WTC11 (cell line): ENCODE data around the gene INAFM2. TPM values are rescaled to one million over a fixed set of nuclear protein-coding genes. Genes with fewer than 3 reads are reported as not detected.

Source experiments
- ATF2 ChIP-seq: sonication (generic); formaldehyde crosslinking; IDR thresholded peaks from 2 replicates; pipeline ENCODE4 v1.8.1; 2022; ENCODE audit warnings: low read depth, missing genetic modification reagents, borderline replicate concordance
- CBFB ChIP-seq: sonication (generic); formaldehyde crosslinking; IDR thresholded peaks from 2 replicates; pipeline ENCODE4 v1.8.1; 2022; ENCODE audit warnings: mild to moderate bottlenecking, low read depth, missing genetic modification reagents
- CREM ChIP-seq: sonication (generic); formaldehyde crosslinking; IDR thresholded peaks from 2 replicates; pipeline ENCODE4 v1.8.1; 2022; ENCODE audit warnings: mild to moderate bottlenecking, missing genetic modification reagents, moderate library complexity
- CTCF ChIP-seq: fragments of 200-600 bp; IDR thresholded peaks from 2 replicates; pipeline ENCODE4 v1.8.0; 2022; ENCODE audit warnings: antibody characterized with exemption
- ESRRA ChIP-seq: sonication (generic); formaldehyde crosslinking; IDR thresholded peaks from 2 replicates; pipeline ENCODE4 v1.8.1; 2022; ENCODE audit warnings: mild to moderate bottlenecking, missing genetic modification reagents, borderline replicate concordance
- ETV6 ChIP-seq: sonication (generic); formaldehyde crosslinking; IDR thresholded peaks from 2 replicates; pipeline ENCODE4 v1.8.1; 2022; ENCODE audit warnings: mild to moderate bottlenecking, missing genetic modification reagents
- FOXK1 ChIP-seq: sonication (generic); formaldehyde crosslinking; IDR thresholded peaks from 2 replicates; pipeline ENCODE4 v1.8.0; 2022; ENCODE audit warnings: mild to moderate bottlenecking, moderate library complexity, missing genetic modification reagents
- GABPB1 ChIP-seq: sonication (generic); formaldehyde crosslinking; IDR thresholded peaks from 2 replicates; pipeline ENCODE4 v1.8.1; 2023; ENCODE audit warnings: mild to moderate bottlenecking, missing genetic modification reagents
- GRHL2 ChIP-seq: fragments of 250-450 bp; sonication (Bioruptor Pico); IDR thresholded peaks from 2 replicates; pipeline ENCODE4 v1.8.0; 2022; ENCODE audit warnings: mild to moderate bottlenecking, moderate library complexity; ENCODE audit not compliant: insufficient replicate concordance, severe bottlenecking
- GTF2I ChIP-seq: fragments of 250-450 bp; sonication (Bioruptor Pico); conservative IDR thresholded peaks from 2 replicates; pipeline ENCODE4 v1.4.0; 2021; ENCODE audit warnings: mild to moderate bottlenecking
- NFE2L1 ChIP-seq: sonication (generic); formaldehyde crosslinking; IDR thresholded peaks from 2 replicates; pipeline ENCODE4 v1.8.1; 2023; ENCODE audit warnings: missing genetic modification reagents
- NR2C2 ChIP-seq: sonication (generic); formaldehyde crosslinking; IDR thresholded peaks from 2 replicates; pipeline ENCODE4 v1.8.0; 2022; ENCODE audit warnings: mild to moderate bottlenecking, missing genetic modification reagents
- PRDM15 ChIP-seq: sonication (generic); formaldehyde crosslinking; IDR thresholded peaks from 2 replicates; pipeline ENCODE4 v1.8.0; 2022; ENCODE audit warnings: missing genetic modification reagents
- PRRX2 ChIP-seq: fragments of 250-450 bp; sonication (Bioruptor Pico); IDR thresholded peaks from 2 replicates; pipeline ENCODE4 v1.8.0; 2021; ENCODE audit warnings: mild to moderate bottlenecking
- RELA ChIP-seq: sonication (generic); formaldehyde crosslinking; IDR thresholded peaks from 2 replicates; pipeline ENCODE4 v1.8.1; 2022; ENCODE audit warnings: missing genetic modification reagents, mild to moderate bottlenecking, borderline replicate concordance
- RORB ChIP-seq: fragments of 250-450 bp; sonication (Bioruptor Pico); IDR thresholded peaks from 2 replicates; pipeline ENCODE4 v1.9.0; 2021; ENCODE audit warnings: mild to moderate bottlenecking
- TEAD1 ChIP-seq: sonication (generic); formaldehyde crosslinking; IDR thresholded peaks from 2 replicates; pipeline ENCODE4 v1.8.0; 2022; ENCODE audit warnings: mild to moderate bottlenecking, missing genetic modification reagents
- ZNF263 ChIP-seq: sonication (generic); formaldehyde crosslinking; IDR thresholded peaks from 2 replicates; pipeline ENCODE4 v1.8.1; 2022; ENCODE audit warnings: low read depth, mild to moderate bottlenecking, moderate library complexity, missing genetic modification reagents
- ZNF423 ChIP-seq: fragments of 250-450 bp; sonication (Bioruptor Pico); IDR thresholded peaks from 2 replicates; pipeline ENCODE4 v2.1.2; 2022; ENCODE audit warnings: mild to moderate bottlenecking, moderate library complexity
- ZNF512 ChIP-seq: sonication (generic); formaldehyde crosslinking; IDR thresholded peaks from 2 replicates; pipeline ENCODE4 v1.8.1; 2022; ENCODE audit warnings: missing genetic modification reagents, borderline replicate concordance
- ZNF671 ChIP-seq: fragments of 250-450 bp; sonication (Bioruptor Pico); IDR thresholded peaks from 2 replicates; pipeline ENCODE4 v1.8.0; 2021; ENCODE audit warnings: mild to moderate bottlenecking
- total RNA-seq: library from RNA; stranded (reverse); gene quantifications from 3 replicates; pipeline ENCODE4 v1.2.3, GENCODE V29; 2021
- TF ChIP-seq, protein P1 (sequence below): sonication (generic); formaldehyde crosslinking; IDR thresholded peaks from 2 replicates; pipeline ENCODE4 v1.8.0; 2023; ENCODE audit warnings: missing genetic modification reagents, mild to moderate bottlenecking, borderline replicate concordance
- TF ChIP-seq, protein P2 (sequence below): sonication (generic); formaldehyde crosslinking; IDR thresholded peaks from 2 replicates; pipeline ENCODE4 v1.8.0; 2022; ENCODE audit warnings: mild to moderate bottlenecking, missing genetic modification reagents
- TF ChIP-seq, protein P3 (sequence below): fragments of 250-450 bp; sonication (Bioruptor Pico); IDR thresholded peaks from 2 replicates; pipeline ENCODE4 v1.9.0; 2021; ENCODE audit warnings: moderate library complexity, mild to moderate bottlenecking, inconsistent platforms, borderline replicate concordance

Gene INAFM2
- total RNA-seq, 1 experiment from 2014 or later: 34.2 TPM

- TF ChIP-seq PRDM15 (CRISPR knock-in tag): 0 out of 2 replicates have a peak, but pooled peaks have one; percentile 19
- TF ChIP-seq, protein P1, sequence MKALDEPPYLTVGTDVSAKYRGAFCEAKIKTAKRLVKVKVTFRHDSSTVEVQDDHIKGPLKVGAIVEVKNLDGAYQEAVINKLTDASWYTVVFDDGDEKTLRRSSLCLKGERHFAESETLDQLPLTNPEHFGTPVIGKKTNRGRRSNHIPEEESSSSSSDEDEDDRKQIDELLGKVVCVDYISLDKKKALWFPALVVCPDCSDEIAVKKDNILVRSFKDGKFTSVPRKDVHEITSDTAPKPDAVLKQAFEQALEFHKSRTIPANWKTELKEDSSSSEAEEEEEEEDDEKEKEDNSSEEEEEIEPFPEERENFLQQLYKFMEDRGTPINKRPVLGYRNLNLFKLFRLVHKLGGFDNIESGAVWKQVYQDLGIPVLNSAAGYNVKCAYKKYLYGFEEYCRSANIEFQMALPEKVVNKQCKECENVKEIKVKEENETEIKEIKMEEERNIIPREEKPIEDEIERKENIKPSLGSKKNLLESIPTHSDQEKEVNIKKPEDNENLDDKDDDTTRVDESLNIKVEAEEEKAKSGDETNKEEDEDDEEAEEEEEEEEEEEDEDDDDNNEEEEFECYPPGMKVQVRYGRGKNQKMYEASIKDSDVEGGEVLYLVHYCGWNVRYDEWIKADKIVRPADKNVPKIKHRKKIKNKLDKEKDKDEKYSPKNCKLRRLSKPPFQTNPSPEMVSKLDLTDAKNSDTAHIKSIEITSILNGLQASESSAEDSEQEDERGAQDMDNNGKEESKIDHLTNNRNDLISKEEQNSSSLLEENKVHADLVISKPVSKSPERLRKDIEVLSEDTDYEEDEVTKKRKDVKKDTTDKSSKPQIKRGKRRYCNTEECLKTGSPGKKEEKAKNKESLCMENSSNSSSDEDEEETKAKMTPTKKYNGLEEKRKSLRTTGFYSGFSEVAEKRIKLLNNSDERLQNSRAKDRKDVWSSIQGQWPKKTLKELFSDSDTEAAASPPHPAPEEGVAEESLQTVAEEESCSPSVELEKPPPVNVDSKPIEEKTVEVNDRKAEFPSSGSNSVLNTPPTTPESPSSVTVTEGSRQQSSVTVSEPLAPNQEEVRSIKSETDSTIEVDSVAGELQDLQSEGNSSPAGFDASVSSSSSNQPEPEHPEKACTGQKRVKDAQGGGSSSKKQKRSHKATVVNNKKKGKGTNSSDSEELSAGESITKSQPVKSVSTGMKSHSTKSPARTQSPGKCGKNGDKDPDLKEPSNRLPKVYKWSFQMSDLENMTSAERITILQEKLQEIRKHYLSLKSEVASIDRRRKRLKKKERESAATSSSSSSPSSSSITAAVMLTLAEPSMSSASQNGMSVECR (CRISPR knock-in tag): peak; percentile 61
- TF ChIP-seq NFE2L1 (CRISPR knock-in tag): no peak
- TF ChIP-seq RELA (CRISPR knock-in tag): no peak
- TF ChIP-seq GRHL2: no peak
- no peak for TF ChIP-seq ZNF671 (CRISPR knock-in tag)
- no peak for TF ChIP-seq ZNF423
- TF ChIP-seq RORB (CRISPR knock-in tag): no peak
- peak; percentile 14; the same call in 1 of the 2 replicates for TF ChIP-seq TEAD1 (CRISPR knock-in tag)
- TF ChIP-seq NR2C2 (CRISPR knock-in tag): no peak
- TF ChIP-seq GABPB1 (CRISPR knock-in tag): no peak
- TF ChIP-seq CTCF: no peak
- peak; percentile 34; the same call in 1 of the 2 replicates for TF ChIP-seq ETV6 (CRISPR knock-in tag)
- TF ChIP-seq, protein P2, sequence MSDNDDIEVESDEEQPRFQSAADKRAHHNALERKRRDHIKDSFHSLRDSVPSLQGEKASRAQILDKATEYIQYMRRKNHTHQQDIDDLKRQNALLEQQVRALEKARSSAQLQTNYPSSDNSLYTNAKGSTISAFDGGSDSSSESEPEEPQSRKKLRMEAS: 0 out of 2 replicates have a peak, but pooled peaks have one; percentile 50
- TF ChIP-seq ESRRA (CRISPR knock-in tag): no peak
- TF ChIP-seq, protein P3, sequence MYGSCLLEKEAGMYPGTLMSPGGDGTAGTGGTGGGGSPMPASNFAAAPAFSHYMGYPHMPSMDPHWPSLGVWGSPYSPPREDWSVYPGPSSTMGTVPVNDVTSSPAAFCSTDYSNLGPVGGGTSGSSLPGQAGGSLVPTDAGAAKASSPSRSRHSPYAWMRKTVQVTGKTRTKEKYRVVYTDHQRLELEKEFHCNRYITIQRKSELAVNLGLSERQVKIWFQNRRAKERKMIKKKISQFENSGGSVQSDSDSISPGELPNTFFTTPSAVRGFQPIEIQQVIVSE (CRISPR knock-in tag): no peak
- 0 out of 2 replicates have a peak, but pooled peaks have one; percentile 25 for TF ChIP-seq FOXK1
- TF ChIP-seq ATF2 (CRISPR knock-in tag): no peak
- no peak for TF ChIP-seq ZNF263
- TF ChIP-seq PRRX2 (CRISPR knock-in tag): no peak
- no peak for TF ChIP-seq CBFB (CRISPR knock-in tag)
- no peak for TF ChIP-seq ZNF512 (CRISPR knock-in tag)
- TF ChIP-seq GTF2I (CRISPR knock-in tag): no peak
- no peak for TF ChIP-seq CREM
Measured at GRCh38 chr15:40358471-40359353, 35.2 kb downstream of the INAFM2 start (continued).
